Activated CD8-positive, alpha-beta memory T cell treated with anti-CD3 and anti-CD28 coated beads for 48 hours (primary cell): Measurements from ENCODE around the gene UNC5C.

Experiments
- DNase-seq, 3 experiments: peaks; one replicate each; pipeline ENCODE4 v3.0.0-alpha.2; 2020; ENCODE audit warnings: low read depth in 2 of 3, low spot score in 2 of 3

Gene UNC5C

GRCh38 chr4:95409750-95410149, 139.0 kb downstream of the UNC5C start:
- no peak for DNase-seq

GRCh38 chr4:95409127-95409526, 139.6 kb downstream of the UNC5C start:
- no peak for DNase-seq

- no peak for DNase-seq
Observed at GRCh38 chr4:95402299-95402698, 146.5 kb downstream of the UNC5C start.

- no peak for DNase-seq
Observed at GRCh38 chr4:95398217-95398616, 150.6 kb downstream of the UNC5C start.

- no peak for DNase-seq
Observed at GRCh38 chr4:95394752-95395306, 153.9 kb downstream of the UNC5C start.

- no peak for DNase-seq
Observed at GRCh38 chr4:95393821-95394220, 155.0 kb downstream of the UNC5C start.

GRCh38 chr4:95388911-95389310, 159.9 kb downstream of the UNC5C start:
- no peak for DNase-seq

- no peak for DNase-seq
Observed at GRCh38 chr4:95387719-95388118, 161.1 kb downstream of the UNC5C start.

- no peak for DNase-seq
Observed at GRCh38 chr4:95386410-95386809, 162.4 kb downstream of the UNC5C start.

- no peak for DNase-seq
Observed at GRCh38 chr4:95381843-95382580, 166.8 kb downstream of the UNC5C start.

GRCh38 chr4:95379633-95380032, 169.1 kb downstream of the UNC5C start:
- no peak for DNase-seq

- DNase-seq: no peak
Observed at GRCh38 chr4:95377366-95377900, 171.3 kb downstream of the UNC5C start.

- no peak for DNase-seq
Observed at GRCh38 chr4:95371476-95372224, 177.1 kb downstream of the UNC5C start.

- no peak for DNase-seq
Observed at GRCh38 chr4:95367824-95368223, 180.9 kb downstream of the UNC5C start.

- no peak for DNase-seq
Observed at GRCh38 chr4:95363966-95364365, 184.8 kb downstream of the UNC5C start.

- no peak for DNase-seq
Observed at GRCh38 chr4:95363559-95363925, 185.2 kb downstream of the UNC5C start.

- no peak for DNase-seq
Observed at GRCh38 chr4:95362906-95363558, 185.7 kb downstream of the UNC5C start.

- DNase-seq: no peak
Observed at GRCh38 chr4:95362066-95362465, 186.7 kb downstream of the UNC5C start.

GRCh38 chr4:95361696-95361965, 187.1 kb downstream of the UNC5C start:
- no peak for DNase-seq

- DNase-seq: no peak
Observed at GRCh38 chr4:95360906-95361695, 187.7 kb downstream of the UNC5C start.

- no peak for DNase-seq
Observed at GRCh38 chr4:95360256-95360903, 188.4 kb downstream of the UNC5C start.
